Measurements from ENCODE around the gene SERPINC1. TPM values are rescaled to one million over a fixed set of nuclear protein-coding genes. Genes with fewer than 3 reads are reported as not detected.
A peak's percentile ranks its signal among the peaks of the same experiment; 100 is the strongest.

Gene SERPINC1
- total and polyA plus RNA-seq, 4 donors: 0.08 to 0.61 (median 0.17) TPM; not detected in 1

DNA sequence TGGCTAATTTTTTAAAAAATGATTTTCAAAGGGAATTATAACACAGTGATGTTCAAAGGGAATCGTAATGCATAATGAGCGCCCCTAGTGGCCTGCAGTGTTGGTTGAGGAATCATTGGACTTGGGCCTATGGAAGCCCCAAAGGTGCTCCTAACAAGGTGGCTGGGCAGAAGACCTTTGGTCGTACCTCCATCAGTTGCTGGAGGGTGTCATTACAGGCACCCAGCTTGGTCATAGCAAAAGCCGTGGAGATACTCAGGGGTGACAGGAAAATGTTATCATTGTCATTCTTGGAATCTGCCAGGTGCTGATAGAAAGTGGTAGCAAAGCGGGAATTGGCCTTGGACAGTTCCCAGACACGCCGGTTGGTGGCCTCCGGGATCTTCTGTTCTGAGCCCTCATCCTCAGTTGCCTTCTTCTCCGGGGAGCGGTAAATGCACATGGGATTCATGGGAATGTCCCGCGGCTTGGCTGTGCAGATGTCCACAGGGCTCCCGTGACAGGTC lies 2.7 kb downstream of the SERPINC1 start:
- H3K36me3 ChIP-seq (ENCODE audit: control insufficient read depth in 4 of 4, insufficient read depth in 4 of 4, low read length in 4 of 4): no peaks in the 10 kb centered on the region
- peaks cover 0 to 5% (median 0%) of the 10 kb centered on the region in 4 donors for H3K9me3 ChIP-seq (ENCODE audit: control insufficient read depth in 4 of 4, insufficient read depth in 3 of 4, low read length in 3 of 4)
- no peak overlapping the region for H3K9ac ChIP-seq (ENCODE audit: insufficient read depth in 1 of 2, low read length in 2 of 2)
- no peaks in the 10 kb centered on the region for H3K4me1 ChIP-seq (ENCODE audit: control insufficient read depth in 5 of 5, insufficient read depth in 5 of 5, low read length in 5 of 5)
- WGBS, 2 donors: 90 to 91% methylated on average over 13 of the region's 13 CpGs
- H3K4me3 ChIP-seq: no peak overlapping the region
- H3K27me3 ChIP-seq (ENCODE audit: control insufficient read depth in 3 of 3, insufficient read depth in 3 of 3, low read length in 2 of 3): no peaks in the 10 kb centered on the region
- ATAC-seq (ENCODE audit: insufficient read depth, low FRiP score) (no peak), DNase-seq (no peak)
- TF ChIP-seq, protein P1, sequence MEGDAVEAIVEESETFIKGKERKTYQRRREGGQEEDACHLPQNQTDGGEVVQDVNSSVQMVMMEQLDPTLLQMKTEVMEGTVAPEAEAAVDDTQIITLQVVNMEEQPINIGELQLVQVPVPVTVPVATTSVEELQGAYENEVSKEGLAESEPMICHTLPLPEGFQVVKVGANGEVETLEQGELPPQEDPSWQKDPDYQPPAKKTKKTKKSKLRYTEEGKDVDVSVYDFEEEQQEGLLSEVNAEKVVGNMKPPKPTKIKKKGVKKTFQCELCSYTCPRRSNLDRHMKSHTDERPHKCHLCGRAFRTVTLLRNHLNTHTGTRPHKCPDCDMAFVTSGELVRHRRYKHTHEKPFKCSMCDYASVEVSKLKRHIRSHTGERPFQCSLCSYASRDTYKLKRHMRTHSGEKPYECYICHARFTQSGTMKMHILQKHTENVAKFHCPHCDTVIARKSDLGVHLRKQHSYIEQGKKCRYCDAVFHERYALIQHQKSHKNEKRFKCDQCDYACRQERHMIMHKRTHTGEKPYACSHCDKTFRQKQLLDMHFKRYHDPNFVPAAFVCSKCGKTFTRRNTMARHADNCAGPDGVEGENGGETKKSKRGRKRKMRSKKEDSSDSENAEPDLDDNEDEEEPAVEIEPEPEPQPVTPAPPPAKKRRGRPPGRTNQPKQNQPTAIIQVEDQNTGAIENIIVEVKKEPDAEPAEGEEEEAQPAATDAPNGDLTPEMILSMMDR (IDR thresholded peaks at IDR 0.05; ENCODE audit: control extremely low read depth, extremely low read depth): no peak
- H3K27ac ChIP-seq (ENCODE audit: low read depth in 1 of 2, low read length in 1 of 2): no peak overlapping the region

DNA sequence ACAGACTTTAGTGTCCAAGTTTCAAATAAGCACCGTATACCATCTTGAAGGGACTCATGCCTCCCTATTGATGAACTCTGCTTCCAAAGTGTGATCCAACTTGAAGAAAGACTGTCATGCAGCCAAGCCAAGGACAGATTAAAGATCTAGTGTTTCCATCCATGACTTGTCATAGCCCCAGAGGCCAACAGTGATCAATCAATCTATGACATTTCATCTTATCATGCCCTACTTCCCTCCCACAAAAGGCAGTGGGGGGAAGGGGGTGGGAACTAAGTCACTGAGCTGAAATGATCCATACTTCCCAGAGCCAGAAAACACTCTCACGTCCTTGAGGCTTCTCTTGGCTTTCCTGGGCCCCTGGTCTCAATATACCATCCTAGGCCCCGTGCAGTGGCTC lies 4.0 kb downstream of the SERPINC1 start:
- TF ChIP-seq, protein P1 (IDR thresholded peaks at IDR 0.05; ENCODE audit: control extremely low read depth, extremely low read depth): no peak
- WGBS, 2 donors: 91 to 94% methylated on average over 3 of the region's 3 CpGs
- ATAC-seq (ENCODE audit: insufficient read depth, low FRiP score): no peak

DNA sequence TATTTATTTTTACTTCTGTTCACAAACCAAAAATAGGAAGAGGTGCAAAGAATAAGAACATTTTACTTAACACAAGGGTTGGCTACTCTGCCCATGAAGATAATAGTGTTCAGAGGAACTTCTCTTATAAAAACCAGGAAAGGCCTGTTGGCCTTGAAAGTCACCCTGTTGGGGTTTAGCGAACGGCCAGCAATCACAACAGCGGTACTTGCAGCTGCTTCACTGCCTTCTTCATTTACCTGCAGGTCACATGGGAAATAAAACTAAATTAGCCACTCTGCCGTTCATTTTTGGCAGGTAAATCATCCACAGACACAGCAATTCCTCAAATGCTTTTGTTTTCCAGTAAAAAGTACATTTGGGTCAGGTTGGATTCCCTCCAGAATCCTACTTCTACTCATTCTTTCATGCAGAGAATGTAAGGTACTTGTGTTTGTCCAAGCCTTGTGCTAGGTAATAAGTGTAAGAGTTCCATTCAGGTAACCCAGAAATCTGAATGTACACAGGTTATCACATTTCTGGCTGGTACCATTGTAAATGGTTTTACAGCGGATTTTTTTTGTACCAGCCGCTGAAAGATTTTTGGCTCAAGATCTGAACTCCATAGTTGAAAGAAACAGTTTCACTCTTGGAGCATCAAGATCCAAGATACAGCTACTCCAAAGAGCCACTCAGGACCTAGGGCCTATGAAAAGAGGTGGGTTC lies 13.1 kb downstream of the SERPINC1 start:
- TF ChIP-seq, protein P1 (IDR thresholded peaks at IDR 0.05; ENCODE audit: control extremely low read depth, extremely low read depth): no peak
- H3K27ac ChIP-seq (ENCODE audit: low read depth in 1 of 2, low read length in 1 of 2): no peak overlapping the region
- DNase-seq: peak; percentile 25 to 74 (median 42)
- peaks cover 0 to 3% (median 0%) of the 10 kb centered on the region in 4 donors for H3K36me3 ChIP-seq (ENCODE audit: control insufficient read depth in 4 of 4, insufficient read depth in 4 of 4, low read length in 4 of 4)
- 65 to 84% methylated on average over 6 of the region's 6 CpGs for WGBS, 2 donors
- no peak overlapping the region for H3K4me3 ChIP-seq
- no peaks in the 10 kb centered on the region for H3K9me3 ChIP-seq (ENCODE audit: control insufficient read depth in 4 of 4, insufficient read depth in 3 of 4, low read length in 3 of 4)
- H3K4me1 ChIP-seq (ENCODE audit: control insufficient read depth in 5 of 5, insufficient read depth in 5 of 5, low read length in 5 of 5): peaks cover 0 to 8% (median 1%) of the 10 kb centered on the region in 5 donors
- no peak overlapping the region for H3K9ac ChIP-seq (ENCODE audit: insufficient read depth in 1 of 2, low read length in 2 of 2)
- no peak for ATAC-seq (ENCODE audit: insufficient read depth, low FRiP score)
- H3K27me3 ChIP-seq (ENCODE audit: control insufficient read depth in 3 of 3, insufficient read depth in 3 of 3, low read length in 2 of 3): no peaks in the 10 kb centered on the region

More for the DNA sequence above, 4.0 kb downstream of the SERPINC1 start:
- no peaks in the 10 kb centered on the region for H3K4me1 ChIP-seq (ENCODE audit: control insufficient read depth in 5 of 5, insufficient read depth in 5 of 5, low read length in 5 of 5)
- H3K9ac ChIP-seq (ENCODE audit: insufficient read depth in 1 of 2, low read length in 2 of 2): no peak overlapping the region
- H3K4me3 ChIP-seq: no peak overlapping the region
- no peaks in the 10 kb centered on the region for H3K27me3 ChIP-seq (ENCODE audit: control insufficient read depth in 3 of 3, insufficient read depth in 3 of 3, low read length in 2 of 3)
- H3K36me3 ChIP-seq (ENCODE audit: control insufficient read depth in 4 of 4, insufficient read depth in 4 of 4, low read length in 4 of 4): no peaks in the 10 kb centered on the region
- no peak for DNase-seq
- no peak overlapping the region for H3K27ac ChIP-seq (ENCODE audit: low read depth in 1 of 2, low read length in 1 of 2)
- peaks cover 0 to 5% (median 0%) of the 10 kb centered on the region in 4 donors for H3K9me3 ChIP-seq (ENCODE audit: control insufficient read depth in 4 of 4, insufficient read depth in 3 of 4, low read length in 3 of 4)
